CD1c-positive myeloid dendritic cell (primary cell): ENCODE results near the gene MAD1L1.
"Not testable (repeated sequence)": the region's sequence is repeated elsewhere in the genome, so short reads cannot be mapped to it uniquely, and the experiment has no call there.

Source experiments
- DNase-seq: peaks from one replicate; pipeline ENCODE4 v3.0.0-alpha.2; 2016; ENCODE audit errors: extremely low spot score

The MAD1L1 gene

DNA sequence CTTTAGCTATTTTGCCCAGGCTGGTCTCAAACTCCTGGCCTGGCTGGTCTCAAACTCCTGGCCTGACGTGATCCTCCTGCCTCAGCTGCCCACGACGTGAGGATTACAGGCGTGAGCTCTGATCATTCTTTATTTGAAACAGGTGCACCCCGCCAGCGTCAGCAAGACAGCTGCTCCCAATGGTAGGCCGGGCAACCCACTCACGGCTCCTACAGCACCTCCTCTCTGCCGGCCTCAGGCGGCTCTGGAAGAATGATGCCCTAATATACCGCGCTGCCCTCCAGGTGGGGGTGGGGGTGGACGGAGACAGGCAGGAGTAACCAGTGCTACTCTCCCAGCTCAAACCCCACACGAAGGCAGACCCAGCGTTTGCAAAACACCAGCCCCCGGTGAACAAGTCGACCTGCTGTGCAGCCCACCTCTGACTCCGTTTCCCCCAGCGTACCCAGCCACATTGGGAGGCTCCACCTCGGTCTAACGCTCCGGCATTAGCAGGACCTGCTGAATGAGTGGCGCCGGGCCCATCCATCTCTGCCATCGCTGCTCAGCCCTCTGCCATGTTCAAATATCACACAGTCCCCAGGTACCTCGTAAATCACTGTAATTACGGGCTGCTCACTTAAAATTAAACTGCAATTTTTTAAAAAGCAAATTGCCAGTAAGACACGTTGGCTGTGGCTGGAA lies 414.0 kb downstream of the MAD1L1 start:
- no peak for DNase-seq

DNA sequence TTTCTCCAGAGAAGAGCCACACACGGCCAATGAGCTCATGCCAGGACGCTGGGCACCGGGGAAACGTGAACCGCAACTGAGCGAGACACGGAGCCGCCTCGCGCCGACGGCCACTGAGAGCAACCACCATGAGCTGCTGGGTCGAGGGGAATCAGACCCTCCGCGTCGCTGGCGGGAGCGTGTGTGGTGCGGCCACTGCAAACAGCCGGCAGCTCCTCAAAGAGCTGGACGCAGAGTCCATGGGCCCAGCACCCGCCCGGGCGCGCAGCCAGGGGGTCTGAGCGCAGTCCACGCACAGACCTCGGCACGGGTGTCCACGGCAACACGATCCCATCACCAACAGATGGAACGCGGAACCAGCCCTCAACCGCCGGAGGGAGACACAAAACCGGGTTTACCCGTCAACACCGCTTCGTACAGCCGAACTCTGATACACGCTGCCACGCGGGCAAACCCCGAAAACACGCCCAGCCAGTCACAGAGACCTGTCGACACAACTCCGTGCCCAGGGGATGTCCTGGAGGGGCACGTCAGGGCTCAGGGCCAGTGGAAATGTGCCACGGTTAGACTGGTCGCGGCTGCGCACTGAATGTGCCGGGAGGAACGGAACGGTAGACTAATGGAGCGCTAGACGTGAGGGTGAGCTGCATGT lies 415.6 kb downstream of the MAD1L1 start:
- DNase-seq, result no peak

DNA sequence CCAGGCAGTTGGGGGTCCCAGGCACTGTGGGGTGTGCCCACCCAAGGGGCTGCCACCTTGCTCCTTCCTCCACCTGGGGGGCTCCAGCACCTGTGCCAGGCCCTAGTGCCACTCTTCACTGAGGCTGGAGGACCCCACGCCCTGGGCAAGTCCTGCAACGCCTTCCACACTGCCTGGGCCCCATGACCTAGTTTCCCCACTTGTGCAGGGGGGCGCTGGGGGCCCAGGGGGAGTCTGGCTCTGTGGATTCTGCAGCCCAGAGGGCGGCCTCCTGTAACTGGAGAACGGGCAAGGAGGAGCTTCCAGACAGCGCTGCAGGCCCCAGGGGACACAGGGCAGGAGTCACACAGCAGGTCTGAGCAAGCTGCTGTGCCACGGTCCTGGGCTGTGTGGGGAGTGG lies 416.3 kb downstream of the MAD1L1 start:
- DNase-seq, result not testable (repeated sequence)

DNA sequence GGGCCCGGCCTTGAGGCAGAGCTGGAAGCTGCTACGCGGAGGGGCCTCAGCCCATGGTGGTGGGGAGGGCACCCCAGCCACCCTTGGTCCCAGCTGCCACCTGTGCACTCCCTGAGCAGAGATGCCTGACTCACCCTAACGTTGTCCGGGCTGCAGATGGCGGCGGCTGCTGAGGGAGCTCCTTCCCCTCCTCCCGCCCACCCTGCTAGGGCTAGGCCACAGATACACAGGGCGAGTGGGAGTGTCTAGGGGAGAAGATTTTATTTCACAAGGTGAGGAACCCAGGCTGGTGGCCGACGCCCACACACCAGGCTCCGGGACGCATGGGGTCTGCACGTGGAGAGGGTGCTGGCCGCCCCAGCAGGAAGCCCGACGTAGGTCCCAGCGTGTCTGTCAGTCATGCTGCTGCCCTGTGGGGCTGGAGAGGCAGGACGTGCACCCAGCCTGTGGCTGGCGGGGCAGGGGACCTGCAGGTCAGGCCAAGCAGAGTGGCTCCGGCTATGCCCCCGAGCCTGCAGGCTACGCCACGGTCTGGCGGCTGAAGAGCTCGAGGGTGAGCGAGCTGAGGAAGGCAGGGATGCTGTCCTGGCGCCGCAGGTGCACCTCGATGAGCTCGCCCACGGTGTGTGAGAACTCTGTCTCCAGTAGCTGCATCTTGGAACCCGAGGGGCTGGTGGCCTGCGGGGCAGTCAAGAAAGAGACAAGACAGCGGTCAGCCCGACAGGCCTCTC lies 417.0 kb downstream of the MAD1L1 start:
- DNase-seq, result peak; percentile 29

DNA sequence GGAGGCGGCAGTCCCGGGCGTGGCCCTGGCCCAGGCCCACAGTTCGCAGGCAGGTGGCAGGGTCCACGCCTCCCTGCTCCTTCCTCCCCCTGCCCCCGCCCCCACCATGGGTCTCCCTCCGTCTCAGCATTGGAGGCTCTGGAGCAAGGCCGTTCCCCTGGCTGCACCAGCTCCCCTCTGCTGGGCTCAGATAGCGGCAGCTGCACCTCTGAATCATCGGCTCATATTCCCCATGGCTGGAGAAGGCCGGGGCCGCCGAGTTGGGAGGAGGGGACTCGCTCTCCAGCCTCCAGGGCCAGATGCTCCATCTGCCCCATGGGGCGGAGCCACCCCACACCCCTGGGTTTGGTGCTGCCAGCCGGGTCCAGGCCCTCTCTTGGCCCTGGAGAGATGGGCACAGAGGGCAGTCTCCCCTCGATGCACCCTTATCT lies 417.7 kb downstream of the MAD1L1 start:
- no peak for DNase-seq

DNA sequence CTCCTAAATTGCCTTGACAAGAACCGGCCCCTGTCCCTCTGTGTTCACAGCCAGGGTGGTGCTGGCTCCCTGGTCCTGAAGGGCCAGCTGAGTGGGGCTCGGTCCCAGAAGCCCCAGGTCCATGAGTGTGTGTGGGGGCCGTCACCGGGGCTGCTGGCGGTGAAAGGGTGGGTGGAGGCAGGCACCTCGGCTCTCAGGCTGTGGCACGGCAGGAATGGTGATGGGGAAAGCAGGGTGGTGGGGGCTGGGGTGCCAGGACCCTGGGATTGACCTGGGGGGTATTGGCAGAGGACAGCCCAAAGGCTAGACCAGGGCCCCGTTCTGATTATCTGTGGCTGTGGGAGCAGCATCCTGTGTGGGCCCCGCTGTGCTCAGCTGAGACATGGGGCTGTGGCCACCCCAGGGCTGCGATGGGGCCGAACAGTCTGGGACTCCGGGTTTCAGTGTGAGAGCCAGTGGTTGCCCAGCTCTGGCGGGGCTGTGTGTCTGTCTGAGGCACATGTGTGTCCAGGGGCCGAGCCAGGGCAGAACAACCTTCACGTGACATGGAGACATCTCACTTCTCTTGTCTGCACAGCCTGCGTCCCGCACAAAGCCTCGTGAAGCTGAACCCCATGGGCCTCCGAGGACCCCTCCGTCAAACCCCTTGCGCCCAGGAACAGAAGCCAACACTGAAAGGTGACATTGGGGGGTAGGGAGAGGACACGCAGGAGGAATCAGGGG lies 418.5 kb downstream of the MAD1L1 start:
- DNase-seq, result no peak

DNA sequence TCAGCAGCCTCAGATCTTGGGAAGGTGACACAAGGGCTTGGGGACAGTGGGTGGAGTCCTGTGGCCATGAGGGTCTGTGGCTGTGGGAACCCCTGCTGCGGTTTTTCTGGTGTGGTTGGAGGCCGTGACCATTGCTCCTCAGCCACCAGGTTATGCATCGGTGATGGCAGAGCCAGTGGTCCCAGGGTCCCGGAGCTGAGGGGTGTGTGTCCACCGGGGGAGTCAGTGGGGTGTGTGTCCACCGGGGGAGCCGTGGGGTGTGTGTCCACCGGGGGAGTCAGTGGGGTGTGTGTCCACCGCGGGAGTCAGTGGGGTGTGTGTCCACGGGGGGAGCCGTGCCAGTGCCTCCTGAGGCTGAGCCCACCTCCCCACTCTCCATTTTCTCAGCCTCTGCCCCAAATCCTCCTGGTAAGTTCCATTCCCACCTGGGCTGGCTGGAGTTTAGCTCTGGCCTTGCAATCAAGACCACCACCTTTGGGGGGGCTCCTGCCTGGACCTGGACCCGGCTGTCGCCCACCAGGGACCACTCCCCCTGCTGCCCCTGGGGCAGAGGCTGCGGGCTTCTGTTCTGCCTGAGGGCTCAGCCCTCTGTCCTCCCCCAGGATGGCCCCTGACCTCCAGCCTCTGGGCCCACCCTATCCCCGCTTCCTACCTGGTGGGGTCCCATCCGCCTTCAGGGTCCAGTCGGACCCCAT lies 419.2 kb downstream of the MAD1L1 start:
- no peak for DNase-seq

DNA sequence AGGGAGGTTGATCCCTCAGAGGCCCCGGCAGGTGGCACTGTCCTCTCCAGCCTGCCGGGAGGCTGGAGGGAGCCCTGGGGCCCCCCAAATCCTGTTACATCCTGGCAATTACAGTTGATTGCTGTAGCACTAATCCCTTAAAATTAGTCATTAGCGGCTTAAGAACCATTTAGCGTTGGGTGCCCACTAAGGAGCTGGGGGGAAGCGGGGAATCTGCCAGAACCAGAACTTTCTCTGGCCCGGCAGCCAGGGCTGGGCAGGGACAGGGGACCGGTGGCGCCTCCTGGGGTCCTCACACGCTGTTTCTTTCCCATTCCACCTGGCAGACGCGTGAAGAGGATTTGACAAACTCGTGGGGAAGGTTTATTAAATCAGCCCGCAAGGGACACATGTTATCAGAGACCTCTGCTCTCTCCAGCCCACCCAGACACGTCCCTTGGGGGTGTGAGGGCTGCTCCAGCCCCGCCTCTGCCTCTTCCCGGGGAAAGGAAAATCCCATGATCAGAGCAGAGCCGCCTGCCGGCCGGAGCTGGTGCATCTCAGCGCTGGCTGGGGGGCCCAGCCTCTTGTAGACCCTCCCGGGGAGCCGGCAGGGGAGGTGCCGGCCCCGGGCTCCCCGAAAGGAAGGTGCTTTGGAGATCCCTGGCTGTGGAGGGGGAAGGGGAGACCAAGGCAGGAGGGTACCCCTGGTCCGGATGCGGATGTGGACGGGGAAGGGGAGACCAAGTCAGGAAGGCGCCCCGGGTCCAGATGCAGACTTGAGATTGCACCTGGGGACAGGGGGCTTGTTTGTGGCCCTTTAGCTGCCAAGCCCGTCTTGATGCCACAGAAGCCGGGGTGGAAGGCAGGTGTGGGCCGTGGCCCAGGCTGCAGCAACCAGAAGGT lies 420.0 kb downstream of the MAD1L1 start:
- no peak for DNase-seq

DNA sequence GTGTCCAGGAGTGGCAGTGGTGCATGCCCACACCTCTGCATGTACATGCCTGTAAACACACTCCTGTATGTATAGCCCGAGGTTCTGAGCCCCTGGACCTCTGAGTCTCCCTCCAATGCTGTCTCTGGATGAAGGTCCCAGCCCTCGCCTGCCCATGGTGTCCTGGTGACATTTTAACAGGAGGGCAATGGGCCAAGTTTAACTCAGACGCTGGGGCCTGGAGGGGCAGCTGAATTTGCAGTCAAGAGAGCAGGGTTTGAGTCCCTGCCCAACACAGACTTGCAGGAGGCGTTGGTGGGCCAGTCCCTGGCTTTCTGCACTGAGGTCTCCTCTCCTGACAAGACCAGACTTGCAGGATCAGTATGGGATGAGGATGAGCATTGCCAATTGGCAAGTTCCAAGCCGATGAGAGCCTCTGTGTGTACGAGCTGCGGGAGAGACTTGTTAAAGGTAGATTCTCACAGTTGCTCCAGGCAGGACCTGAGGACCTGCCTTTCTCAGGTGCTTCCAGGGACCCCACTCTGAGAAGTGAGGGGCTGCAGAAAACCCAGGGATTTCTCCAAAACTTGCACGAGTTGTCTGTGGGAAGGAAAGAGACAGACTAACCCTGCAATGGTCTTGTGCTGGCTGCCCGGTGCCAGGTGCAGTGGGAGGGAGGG lies 420.8 kb downstream of the MAD1L1 start:
- no peak for DNase-seq

DNA sequence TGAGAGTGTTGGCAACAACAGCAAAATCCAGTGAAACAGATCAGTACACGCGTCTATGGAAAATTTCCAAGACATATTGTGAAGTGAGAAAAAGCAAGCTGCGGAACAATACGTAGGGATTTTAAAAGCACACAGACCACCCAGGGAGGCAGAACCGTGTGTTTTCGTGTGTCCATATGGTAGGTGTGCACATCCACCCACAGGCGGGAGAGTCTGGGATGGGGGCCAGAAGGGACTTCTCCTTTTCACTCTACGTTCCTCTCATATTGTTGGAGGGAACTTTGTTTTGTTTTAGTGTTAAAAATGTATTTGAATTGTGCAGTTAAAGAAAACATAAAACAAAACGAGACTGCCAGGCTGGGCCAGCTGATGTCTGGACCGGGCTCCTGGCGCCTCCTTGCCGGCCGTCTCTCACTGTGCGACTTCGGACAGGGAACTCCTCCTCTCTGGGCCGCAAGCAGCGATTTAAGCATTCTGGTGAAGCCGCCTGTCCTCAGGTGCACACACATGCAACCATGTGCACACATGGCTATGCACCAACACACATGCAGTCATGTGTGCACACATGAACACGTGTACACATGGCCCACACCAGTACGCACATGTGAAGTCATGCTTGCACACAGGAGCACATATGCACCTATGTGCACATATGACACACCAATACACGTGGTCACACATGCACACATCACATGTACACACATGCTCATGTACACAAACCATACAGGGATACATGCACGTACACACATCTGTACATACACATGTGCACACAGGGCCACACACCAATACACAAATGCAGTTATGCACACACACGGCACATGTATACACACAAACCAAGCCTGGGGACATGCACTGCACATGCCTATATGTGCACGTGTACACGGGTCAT lies 421.5 kb downstream of the MAD1L1 start:
- DNase-seq, result peak; percentile 45

DNA sequence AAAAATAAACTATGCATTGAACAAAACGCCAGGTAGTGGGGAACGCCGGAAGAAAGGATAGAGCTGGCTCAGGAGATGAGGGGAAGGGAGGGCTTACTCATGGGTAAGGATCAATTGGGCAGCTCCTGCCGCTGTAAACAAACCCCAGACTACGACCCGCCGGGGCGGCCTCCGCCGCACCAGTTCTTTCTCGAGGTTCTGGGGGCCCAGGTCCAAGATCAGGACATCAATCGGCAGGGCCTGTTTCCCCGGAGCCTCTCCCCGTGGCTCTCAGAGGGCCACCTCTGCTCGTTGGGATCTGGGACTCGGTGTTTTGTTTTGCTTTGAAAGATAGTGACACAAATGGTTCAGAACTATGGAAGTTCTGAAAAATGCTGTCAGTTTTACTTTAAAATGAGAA lies 422.2 kb downstream of the MAD1L1 start:
- DNase-seq, result no peak

DNA sequence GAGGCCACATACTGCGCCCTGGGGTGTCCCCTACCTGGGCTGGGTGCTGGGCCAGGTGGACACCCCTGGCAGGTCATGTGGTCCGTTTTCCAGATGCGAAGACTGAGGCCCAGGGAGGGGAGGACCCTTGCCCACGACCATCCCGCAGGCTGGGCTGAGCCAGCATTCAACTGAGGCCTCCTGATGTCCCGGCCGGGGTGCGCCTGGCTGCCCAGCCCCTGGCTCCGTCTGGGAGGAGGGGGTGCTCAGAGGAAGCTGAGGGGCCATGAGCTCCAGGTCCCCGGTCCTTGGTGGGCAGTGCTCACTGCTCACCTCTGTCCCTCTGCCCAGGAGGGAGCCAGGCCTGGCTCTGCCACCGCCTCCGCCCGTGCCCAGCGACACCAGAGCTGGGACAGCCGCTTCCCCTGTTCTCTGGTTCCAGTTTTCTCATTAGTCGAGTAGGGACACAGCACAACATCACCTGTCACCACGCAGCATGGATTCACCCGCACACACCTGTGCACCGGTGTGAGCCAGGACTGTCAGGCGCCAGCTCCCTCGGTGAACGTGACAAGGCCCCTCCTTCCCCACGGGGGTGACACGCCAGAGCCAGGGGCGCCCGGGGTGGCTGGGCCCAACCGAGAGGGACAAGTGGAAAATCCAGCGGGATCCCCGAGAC lies 423.0 kb downstream of the MAD1L1 start:
- no peak for DNase-seq

DNA sequence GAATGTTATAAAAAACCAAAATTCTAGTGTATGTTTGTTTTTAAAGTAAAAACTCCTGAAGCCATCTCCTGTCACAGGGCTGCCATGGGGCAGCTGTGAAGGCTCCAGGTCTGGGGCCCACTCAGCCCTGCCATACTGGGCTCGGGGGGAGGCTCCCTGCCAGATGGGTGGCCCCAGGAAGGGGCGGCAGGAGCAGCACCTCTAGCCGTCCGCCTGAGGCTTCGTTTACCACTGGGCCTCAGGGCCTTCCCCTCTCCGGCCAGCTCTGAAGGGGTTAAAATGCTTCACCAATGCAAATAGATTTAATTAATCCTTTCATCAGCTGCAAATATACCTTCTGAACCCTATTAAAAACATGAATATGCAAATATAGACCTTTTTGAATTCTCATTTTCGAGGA lies 423.7 kb downstream of the MAD1L1 start:
- no peak for DNase-seq

DNA sequence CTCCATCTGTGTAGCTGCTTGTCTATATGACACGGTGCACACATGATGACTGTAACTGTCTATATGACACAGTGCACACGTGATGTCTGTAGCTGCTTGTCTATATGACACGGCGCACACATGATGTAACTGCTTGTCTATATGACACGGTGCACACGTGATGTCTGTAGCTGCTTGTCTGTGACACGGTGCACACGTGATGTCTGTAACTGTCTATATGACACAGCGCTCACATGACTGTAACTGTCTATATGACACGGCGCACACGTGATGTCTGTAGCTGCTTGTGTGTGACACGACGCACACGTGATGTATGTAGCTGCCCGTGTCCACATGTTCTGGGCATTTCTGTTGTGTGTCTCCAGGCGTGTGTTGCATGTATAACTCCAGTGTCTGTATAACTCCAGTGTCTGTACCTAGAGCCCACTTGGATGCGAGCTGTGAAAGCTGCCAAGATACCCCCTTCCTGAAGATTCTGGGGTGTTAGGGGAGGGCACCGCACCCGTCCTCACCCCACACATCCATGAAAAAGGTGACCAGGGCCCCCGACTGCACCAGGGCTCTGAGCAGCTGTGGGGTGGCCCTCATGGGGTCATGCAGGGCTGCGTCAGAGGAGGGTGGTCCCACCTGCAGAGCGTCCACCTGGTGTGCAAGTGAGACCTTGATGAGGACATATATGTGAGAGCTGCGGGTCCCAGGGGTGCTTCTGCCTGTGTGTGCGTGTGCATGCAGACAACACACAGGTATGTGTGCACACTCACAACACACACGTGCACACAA lies 424.7 kb downstream of the MAD1L1 start:
- no peak for DNase-seq

DNA sequence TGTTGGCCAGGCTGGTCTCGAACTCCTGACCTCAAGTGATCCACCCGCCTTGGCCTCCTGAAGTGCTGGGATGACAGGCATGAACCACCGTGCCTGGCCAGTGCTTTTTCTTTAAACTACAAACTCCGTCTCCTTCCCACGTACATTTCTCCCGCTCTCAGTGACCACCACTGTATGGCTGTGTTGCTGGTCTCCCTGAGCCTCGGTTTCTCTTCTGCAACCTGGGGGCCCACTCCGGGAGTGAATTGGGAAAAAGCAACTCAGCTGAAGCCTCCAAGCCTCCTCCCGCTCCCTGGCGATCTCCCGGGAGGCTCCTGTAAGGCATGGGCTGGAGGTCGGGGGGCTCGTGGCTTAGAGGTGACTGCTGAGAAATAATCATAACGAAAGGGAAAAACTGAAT lies 426.4 kb downstream of the MAD1L1 start:
- DNase-seq, result no peak

DNA sequence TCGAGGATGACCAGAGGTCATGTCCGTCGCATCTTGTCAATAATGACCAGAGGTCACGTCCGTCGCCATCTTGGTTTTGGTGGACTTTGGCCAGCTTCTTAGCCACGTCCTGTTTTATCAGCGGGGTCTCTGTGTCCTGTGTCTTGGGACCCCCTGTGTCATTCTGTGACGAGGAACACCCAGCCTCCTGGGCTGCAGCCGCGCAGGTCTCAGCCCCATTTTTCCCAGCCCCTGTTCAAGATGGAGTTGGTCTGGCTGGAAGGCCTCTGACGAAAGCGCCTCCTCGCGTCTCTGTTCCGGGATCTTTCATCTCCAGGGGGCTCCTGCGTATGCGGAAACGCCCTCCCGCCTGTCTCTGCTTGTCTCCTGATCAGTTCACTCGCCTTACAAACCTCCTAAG lies 428.4 kb downstream of the MAD1L1 start:
- no peak for DNase-seq

DNA sequence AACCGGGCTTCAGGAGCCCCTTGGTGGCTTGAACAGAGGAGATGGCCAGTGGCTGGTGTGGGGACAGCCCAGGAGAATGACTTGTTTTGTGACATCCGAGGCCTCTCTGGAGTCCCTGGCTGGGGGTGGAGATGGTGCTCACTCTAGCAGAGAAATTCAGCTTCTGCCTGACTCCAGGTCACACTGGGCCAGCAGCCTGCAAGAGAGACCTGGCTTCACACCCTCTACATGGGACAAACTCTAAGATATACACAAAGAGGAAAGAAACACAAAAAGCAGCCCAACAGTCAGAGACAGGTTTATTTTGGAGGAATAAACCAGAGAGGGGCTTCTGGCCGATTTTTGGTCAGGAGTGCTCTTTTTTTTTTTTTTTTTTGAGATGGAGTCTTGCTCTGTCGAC lies 429.8 kb downstream of the MAD1L1 start:
- DNase-seq, result no peak

DNA sequence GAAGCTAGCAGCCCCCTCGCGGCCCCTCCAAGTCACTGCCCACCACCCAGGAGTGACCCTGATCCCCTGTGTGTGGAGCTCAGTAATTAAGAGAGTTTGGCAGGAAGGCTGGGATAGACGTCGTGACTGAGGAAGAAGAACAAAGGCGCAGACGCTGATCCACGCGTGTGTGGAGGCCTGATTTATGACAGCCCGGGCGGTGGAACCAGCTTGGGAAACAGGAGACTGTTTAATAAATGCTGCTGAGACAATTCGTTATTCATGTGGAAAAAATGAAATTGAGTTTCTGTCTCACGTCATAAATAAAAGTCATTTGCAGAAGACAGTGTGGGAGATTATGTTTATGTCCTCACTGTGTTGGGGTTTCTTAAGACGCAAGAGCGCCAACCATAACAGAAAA lies 431.8 kb downstream of the MAD1L1 start:
- no peak for DNase-seq
